OCI-LY1 (cell line): Measurements from ENCODE around the gene IL17RD.

Source experiments
- H2AFZ ChIP-seq: fragments of 200-600 bp; sonication (generic), shearing (Covaris generic); 2 replicates; pipeline ENCODE4 v1.6.0; 2014; ENCODE audit warnings: antibody characterized with exemption, mild to moderate bottlenecking, low read length
- H3F3A ChIP-seq: fragments of 200-600 bp; sonication (generic), shearing (Covaris generic); 2 replicates; pipeline ENCODE4 v1.6.0; 2014; ENCODE audit warnings: mild to moderate bottlenecking, antibody characterized with exemption, low read length, moderate library complexity; ENCODE audit not compliant: insufficient read depth
- H3K27ac ChIP-seq: fragments of 200-600 bp; sonication (generic); 2 replicates; pipeline ENCODE4 v1.5.1; 2014; ENCODE audit warnings: low read length, mixed run types, mild to moderate bottlenecking, low read depth; ENCODE audit not compliant: poor library complexity, severe bottlenecking
- H3K27me3 ChIP-seq: fragments of 200-600 bp; sonication (generic); 2 replicates; pipeline ENCODE4 v1.6.0; 2014; ENCODE audit warnings: antibody characterized with exemption, mild to moderate bottlenecking, low read length, moderate library complexity; ENCODE audit not compliant: insufficient read depth
- H3K36me3 ChIP-seq: fragments of 200-600 bp; sonication (generic); 2 replicates; pipeline ENCODE4 v1.6.1; 2014; ENCODE audit warnings: mild to moderate bottlenecking, antibody characterized with exemption, low read length, moderate library complexity, mixed read lengths; ENCODE audit not compliant: insufficient read depth
- H3K4me1 ChIP-seq: fragments of 200-600 bp; sonication (generic); 2 replicates; pipeline ENCODE4 v1.5.1; 2014; ENCODE audit warnings: mild to moderate bottlenecking, low read length, moderate library complexity; ENCODE audit not compliant: insufficient read depth, severe bottlenecking
- H3K4me2 ChIP-seq: fragments of 200-600 bp; sonication (generic), shearing (Covaris generic); 2 replicates; pipeline ENCODE4 v1.6.1; 2014; ENCODE audit warnings: low read length
- H3K4me3 ChIP-seq: fragments of 200-600 bp; sonication (generic); 2 replicates; pipeline ENCODE4 v1.5.1; 2014; ENCODE audit warnings: low read length, low read depth, mild to moderate bottlenecking, mixed read lengths; ENCODE audit not compliant: poor library complexity, severe bottlenecking
- H3K79me2 ChIP-seq: fragments of 200-600 bp; shearing (Covaris generic); 2 replicates; pipeline ENCODE4 v1.6.1; 2016; ENCODE audit warnings: mixed run types, low read length, mixed read lengths; ENCODE audit not compliant: insufficient read depth
- H3K9ac ChIP-seq: fragments of 200-600 bp; sonication (generic), shearing (Covaris generic); 2 replicates; pipeline ENCODE4 v1.6.1; 2014; ENCODE audit warnings: mild to moderate bottlenecking, low read length, mixed read lengths
- H3K9me2 ChIP-seq: fragments of 200-600 bp; sonication (generic), shearing (Covaris generic); 2 replicates; pipeline ENCODE4 v1.6.1; 2014; ENCODE audit warnings: low read depth, mild to moderate bottlenecking, low read length, mixed read lengths
- H3K9me3 ChIP-seq: fragments of 200-600 bp; shearing (Covaris generic); 2 replicates; pipeline ENCODE4 v1.6.1; 2014; ENCODE audit warnings: low read length, mixed read lengths
- H4K20me1 ChIP-seq: fragments of 200-600 bp; sonication (generic), shearing (Covaris generic); 2 replicates; pipeline ENCODE4 v1.6.0; 2016; ENCODE audit warnings: mild to moderate bottlenecking, low read length; ENCODE audit not compliant: insufficient read depth
- EZH2 ChIP-seq: fragments of 200-600 bp; sonication (generic), shearing (Covaris generic); IDR thresholded peaks from 2 replicates; pipeline ENCODE4 v1.8.0; 2017; ENCODE audit warnings: borderline replicate concordance, mixed run types, mild to moderate bottlenecking, antibody characterized with exemption, low read length, moderate library complexity, mixed read lengths
- TF ChIP-seq, protein P1 (sequence below): fragments of 200-600 bp; sonication (generic), shearing (Covaris generic); IDR thresholded peaks from 2 replicates; pipeline ENCODE4 v1.5.1; 2017; ENCODE audit warnings: mild to moderate bottlenecking, antibody characterized with exemption, low read length, moderate library complexity, mixed read lengths

Gene IL17RD

DNA sequence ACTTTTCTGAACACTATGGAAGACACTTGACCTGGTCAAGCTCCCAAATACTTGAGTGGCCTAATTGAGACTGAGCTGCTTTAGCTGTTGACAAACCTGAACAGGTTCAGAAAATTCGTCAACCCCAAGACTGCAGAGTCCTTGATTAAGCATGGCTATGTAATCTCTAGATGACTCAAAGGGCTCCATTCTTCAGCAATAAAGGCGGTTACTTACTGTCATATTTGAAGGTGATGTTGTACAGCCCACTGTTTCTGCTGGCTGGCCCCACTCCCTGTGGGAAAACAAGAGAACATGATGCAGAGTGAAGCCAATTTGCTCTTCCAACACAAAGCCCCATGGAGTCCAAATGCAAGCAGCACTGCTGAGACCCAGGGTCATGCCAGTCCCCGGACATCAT is 45.1 kb downstream of the IL17RD start:
- Histone ChIP-seq H3K9ac (no peak overlapping the region), H4K20me1 (no peaks in the 10 kb centered on the region), H3K27ac (no peak overlapping the region), H3K9me2 (no peaks in the 10 kb centered on the region), H3K36me3 (no peaks in the 10 kb centered on the region), H3K4me1 (no peaks in the 10 kb centered on the region), H3K4me3 (no peak overlapping the region), H3K9me3 (no peaks in the 10 kb centered on the region), H2AFZ (no peak overlapping the region), H3K79me2 (no peaks in the 10 kb centered on the region), H3K27me3 (0 out of 2 replicates have a peak, but pooled peaks cover 4% of the 10 kb centered on the region), H3K4me2 (no peak overlapping the region), H3F3A (no peaks in the 10 kb centered on the region)
- no peak for TF ChIP-seq EZH2
- TF ChIP-seq, protein P1, sequence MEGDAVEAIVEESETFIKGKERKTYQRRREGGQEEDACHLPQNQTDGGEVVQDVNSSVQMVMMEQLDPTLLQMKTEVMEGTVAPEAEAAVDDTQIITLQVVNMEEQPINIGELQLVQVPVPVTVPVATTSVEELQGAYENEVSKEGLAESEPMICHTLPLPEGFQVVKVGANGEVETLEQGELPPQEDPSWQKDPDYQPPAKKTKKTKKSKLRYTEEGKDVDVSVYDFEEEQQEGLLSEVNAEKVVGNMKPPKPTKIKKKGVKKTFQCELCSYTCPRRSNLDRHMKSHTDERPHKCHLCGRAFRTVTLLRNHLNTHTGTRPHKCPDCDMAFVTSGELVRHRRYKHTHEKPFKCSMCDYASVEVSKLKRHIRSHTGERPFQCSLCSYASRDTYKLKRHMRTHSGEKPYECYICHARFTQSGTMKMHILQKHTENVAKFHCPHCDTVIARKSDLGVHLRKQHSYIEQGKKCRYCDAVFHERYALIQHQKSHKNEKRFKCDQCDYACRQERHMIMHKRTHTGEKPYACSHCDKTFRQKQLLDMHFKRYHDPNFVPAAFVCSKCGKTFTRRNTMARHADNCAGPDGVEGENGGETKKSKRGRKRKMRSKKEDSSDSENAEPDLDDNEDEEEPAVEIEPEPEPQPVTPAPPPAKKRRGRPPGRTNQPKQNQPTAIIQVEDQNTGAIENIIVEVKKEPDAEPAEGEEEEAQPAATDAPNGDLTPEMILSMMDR = no peak

DNA sequence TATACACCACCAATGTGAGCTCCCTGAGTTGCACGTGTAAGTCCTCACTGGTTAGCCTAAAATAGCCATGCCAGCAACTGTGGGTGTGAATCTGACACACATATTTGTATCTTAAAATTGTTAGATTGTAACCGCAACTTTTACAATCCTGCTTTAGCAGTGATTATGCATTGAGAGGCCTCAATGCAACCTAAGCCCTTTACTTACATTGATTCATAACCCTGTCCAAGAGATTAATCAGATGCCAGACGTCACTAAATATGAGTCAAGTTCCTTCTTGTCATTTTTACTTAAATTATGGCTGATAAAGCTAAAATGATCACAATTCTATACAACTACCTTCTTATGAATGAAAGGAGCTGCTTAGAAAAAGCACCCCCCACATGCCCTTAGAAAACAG is 46.9 kb downstream of the IL17RD start:
- H3K27ac ChIP-seq = no peak overlapping the region
- no peaks in the 10 kb centered on the region for H3K9me3 ChIP-seq
- no peak overlapping the region for H2AFZ ChIP-seq
- no peaks in the 10 kb centered on the region for H3K9me2 ChIP-seq
- no peak overlapping the region for H3K4me2 ChIP-seq
- H3K36me3 ChIP-seq = no peaks in the 10 kb centered on the region
- no peaks in the 10 kb centered on the region for H4K20me1 ChIP-seq
- no peak overlapping the region for H3K4me3 ChIP-seq
- 0 out of 2 replicates have a peak, but pooled peaks cover 3% of the 10 kb centered on the region for H3K27me3 ChIP-seq
- TF ChIP-seq EZH2 = no peak
- TF ChIP-seq, protein P1 = no peak
- H3K9ac ChIP-seq = no peak overlapping the region
- no peaks in the 10 kb centered on the region for H3F3A ChIP-seq
- no peaks in the 10 kb centered on the region for H3K4me1 ChIP-seq
- no peaks in the 10 kb centered on the region for H3K79me2 ChIP-seq

DNA sequence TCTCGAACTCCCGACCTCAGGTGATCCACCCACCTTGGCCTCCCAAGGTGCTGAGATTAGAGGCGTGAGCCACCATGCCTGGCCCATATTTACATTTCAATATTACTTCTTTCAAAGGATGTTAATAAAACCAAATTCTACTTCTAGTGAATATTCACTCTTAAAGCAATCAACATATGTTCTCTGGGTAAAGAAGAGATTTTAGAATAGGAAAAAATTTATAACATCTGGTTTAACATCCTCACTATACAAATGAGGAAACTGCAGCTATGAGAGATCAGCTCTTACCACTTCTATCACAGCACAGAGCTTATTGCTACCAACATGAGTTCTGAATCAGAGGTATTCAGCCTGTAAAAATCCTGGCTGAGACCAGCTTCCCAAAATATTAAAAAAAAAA is 48.7 kb downstream of the IL17RD start:
- Histone ChIP-seq H4K20me1 (no peaks in the 10 kb centered on the region), H3K79me2 (no peaks in the 10 kb centered on the region), H3K4me2 (no peak overlapping the region), H3K9me3 (no peaks in the 10 kb centered on the region), H3K9ac (no peak overlapping the region), H3K4me1 (no peaks in the 10 kb centered on the region), H3K4me3 (no peak overlapping the region), H3K27me3 (no peaks in the 10 kb centered on the region), H3K27ac (no peak overlapping the region), H3K36me3 (no peaks in the 10 kb centered on the region), H3K9me2 (no peaks in the 10 kb centered on the region), H2AFZ (no peak overlapping the region), H3F3A (no peaks in the 10 kb centered on the region)
- no peak for TF ChIP-seq EZH2
- TF ChIP-seq, protein P1 = no peak
